ENCODE data around the gene CKB. TPM values are rescaled to one million over a fixed set of nuclear protein-coding genes. Genes with fewer than 3 reads are reported as not detected.

Gene CKB
- total and polyA plus RNA-seq, 12 donors = 273 to 1,062 (median 632) TPM

DNA sequence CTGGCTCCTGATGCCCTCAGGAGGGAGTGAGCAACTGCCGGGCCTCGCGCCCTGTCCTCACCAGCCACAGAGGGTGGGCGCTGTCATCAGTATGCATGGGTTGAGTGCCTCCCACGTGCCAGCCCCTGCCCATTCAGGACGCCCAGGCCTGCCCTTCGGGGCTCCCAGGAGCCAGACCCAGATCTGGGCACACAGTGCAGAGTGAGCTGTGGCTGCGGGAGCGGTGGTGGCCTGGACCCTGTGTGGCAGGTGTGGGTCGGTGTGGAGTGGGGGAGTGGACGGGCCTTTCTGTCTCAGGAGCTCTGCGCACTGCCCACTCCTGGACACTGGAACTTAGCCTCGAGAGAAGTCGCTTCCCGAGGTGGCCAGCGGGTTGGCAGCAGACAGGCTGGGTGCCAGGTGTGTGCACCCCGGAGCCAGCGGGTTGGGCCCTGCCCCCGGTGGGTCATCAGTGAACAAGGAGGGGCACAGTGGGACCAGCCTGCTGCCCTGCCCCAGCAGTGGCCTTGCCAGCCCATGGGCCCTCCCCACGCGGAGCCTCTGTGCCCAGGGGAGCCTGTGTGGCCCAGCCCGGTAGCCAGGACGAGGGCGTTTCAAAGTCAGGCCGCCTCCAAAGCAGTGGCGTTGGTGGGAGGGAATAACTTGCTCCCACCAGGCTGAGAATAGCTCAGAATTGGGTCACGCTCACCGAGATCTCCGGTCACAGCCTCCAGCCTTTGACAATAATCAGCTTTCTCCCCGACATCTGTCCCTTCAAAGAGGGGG is 15.8 kb upstream of the CKB start:
- intact Hi-C loops (cut with DNase I) = no loop called here
- H3K4me1 ChIP-seq = peaks cover 36 to 59% (median 52%) of the 10 kb centered on the region in 9 donors
- H3K27me3 ChIP-seq = no peaks in the 10 kb centered on the region
- H3K4me3 ChIP-seq = no peak overlapping the region
- TF ChIP-seq, protein P1, sequence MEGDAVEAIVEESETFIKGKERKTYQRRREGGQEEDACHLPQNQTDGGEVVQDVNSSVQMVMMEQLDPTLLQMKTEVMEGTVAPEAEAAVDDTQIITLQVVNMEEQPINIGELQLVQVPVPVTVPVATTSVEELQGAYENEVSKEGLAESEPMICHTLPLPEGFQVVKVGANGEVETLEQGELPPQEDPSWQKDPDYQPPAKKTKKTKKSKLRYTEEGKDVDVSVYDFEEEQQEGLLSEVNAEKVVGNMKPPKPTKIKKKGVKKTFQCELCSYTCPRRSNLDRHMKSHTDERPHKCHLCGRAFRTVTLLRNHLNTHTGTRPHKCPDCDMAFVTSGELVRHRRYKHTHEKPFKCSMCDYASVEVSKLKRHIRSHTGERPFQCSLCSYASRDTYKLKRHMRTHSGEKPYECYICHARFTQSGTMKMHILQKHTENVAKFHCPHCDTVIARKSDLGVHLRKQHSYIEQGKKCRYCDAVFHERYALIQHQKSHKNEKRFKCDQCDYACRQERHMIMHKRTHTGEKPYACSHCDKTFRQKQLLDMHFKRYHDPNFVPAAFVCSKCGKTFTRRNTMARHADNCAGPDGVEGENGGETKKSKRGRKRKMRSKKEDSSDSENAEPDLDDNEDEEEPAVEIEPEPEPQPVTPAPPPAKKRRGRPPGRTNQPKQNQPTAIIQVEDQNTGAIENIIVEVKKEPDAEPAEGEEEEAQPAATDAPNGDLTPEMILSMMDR (IDR thresholded peaks at IDR 0.05) = no peak
- DNase-seq = peak; percentile 48 to 61
- peaks cover 0 to 22% (median 0%) of the 10 kb centered on the region in 9 donors for H3K36me3 ChIP-seq
- H3K27ac ChIP-seq = peak overlapping the region; percentile 16 to 85 (median 71)
- no peaks in the 10 kb centered on the region for H3K9me3 ChIP-seq
- ATAC-seq = peak; percentile 17 to 60 (median 42)
- whole genome bisulfite sequencing, 2 donors = 35 to 41% methylated on average over 30 of the region's 30 CpGs

DNA sequence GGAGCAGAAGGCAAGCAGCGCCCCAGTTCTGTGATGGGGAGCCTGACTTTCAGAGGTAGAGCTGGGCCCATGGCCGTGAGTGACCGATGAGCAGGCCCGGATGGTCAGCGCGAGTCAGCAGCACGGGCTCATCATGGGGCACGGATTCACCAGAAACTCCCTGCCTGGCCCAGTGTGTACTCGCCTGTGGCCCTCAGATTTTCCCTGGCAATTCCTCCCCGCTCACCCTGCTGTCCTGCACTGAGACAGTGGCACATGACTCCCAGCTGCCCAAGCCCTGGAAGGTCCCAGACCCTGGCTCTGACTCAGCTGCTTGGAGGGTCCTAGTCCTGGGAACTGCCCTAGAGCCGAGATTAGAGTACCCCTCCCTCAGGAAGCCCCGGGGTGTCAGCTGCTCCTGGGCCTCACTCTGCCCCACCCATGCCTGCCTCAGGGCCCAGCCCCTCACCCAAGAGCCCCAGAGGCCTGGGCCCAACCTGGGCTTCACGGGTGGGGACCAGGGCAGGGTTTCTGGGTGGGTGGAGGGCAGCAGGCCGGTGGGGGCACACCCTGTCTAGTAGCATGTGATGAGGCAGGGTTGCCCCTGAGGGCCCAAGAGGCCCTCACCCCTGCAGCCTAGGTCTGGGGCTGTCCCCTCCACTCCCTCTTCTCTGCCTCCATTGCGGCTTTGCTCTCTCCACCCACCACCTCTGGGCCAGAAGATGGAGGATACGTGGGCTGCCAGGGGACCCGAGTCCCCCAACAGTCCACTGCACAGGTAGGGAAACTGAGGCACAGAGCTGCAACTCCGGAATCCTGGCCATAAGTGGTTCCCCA is 14.8 kb upstream of the CKB start:
- TF ChIP-seq, protein P1 (IDR thresholded peaks at IDR 0.05) = no peak
- ATAC-seq (no peak), DNase-seq (peak in 1 of 2 donors; percentile 11)
- Histone ChIP-seq H3K27me3 (no peaks in the 10 kb centered on the region), H3K27ac (peak overlapping the region in 5 of 10 donors; percentile 4 to 85 (median 71)), H3K9me3 (no peaks in the 10 kb centered on the region), H3K36me3 (peaks cover 0 to 31% (median 0%) of the 10 kb centered on the region in 9 donors), H3K4me1 (peaks cover 26 to 48% (median 41%) of the 10 kb centered on the region in 9 donors), H3K4me3 (no peak overlapping the region)
- 73 to 78% methylated on average over 18 of the region's 18 CpGs for WGBS, 2 donors
- intact Hi-C loops (cut with DNase I) = no loop called here

DNA sequence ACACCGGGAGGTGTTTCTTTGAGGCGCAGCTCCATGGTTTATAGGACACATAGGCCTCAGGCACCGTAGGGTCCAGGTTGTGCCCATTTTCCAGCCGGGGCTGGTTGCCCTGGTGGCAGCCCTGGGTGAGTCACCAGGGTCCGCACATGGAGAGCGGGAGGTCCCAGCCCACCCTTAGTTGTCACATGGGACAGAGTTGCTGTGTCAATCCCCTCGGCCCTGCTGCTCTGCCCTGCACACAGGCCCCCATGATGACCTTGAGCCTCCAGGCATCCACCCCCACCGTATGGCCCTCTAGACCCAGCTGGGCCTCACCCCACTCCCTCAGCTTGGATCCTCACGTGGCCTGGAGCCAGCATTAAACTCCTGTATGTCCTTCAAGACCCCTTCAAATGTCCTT is 14.1 kb upstream of the CKB start:
- no peak for DNase-seq
- Histone ChIP-seq H3K36me3 (peaks cover 0 to 31% (median 0%) of the 10 kb centered on the region in 9 donors), H3K4me3 (no peak overlapping the region), H3K27me3 (no peaks in the 10 kb centered on the region), H3K9me3 (no peaks in the 10 kb centered on the region), H3K27ac (no peak overlapping the region), H3K4me1 (peaks cover 19 to 41% (median 34%) of the 10 kb centered on the region in 9 donors)
- 77 to 91% methylated on average over 9 of the region's 9 CpGs for WGBS, 2 donors
- no peak for ATAC-seq
- intact Hi-C loops (cut with DNase I) = no loop called here
- TF ChIP-seq, protein P1 (IDR thresholded peaks at IDR 0.05) = no peak

DNA sequence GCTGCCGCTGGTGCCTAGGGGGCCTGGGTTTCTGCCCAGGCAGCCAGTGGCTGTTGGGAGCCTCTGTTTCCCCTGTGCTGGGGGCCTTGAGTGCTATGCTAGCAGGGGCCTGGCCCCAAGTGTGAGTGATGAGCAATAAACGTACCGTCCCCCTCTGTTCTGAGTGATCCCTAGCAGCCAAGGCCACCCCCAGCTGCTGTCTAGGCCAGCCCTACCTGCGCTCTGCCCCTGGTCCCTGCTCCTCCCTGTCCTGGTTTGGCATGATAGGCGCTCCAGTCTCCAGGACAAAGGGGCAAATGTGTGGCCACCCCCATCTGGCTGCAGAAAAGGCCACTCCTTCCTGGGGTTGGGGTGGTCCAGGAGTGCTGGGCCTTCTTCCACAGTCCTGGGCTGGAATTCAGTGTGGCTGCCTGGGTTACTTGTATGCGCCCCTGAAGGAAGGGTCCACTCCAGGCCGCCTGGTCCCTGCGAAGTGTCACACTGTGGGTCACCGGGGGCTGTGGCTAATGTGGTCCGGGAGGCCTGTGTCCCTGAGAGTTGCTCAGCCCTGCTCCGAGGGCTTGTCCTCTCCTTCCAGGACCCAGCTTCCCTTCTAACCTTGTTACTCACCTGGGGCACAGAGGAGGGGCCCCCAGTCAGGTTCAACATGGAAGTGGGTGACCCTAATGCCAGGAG is 13.4 kb upstream of the CKB start:
- intact Hi-C loops (cut with DNase I) = no loop called here
- no peak overlapping the region for H3K27ac ChIP-seq
- WGBS, 2 donors = 86 to 96% methylated on average over 11 of the region's 11 CpGs
- TF ChIP-seq, protein P1 (IDR thresholded peaks at IDR 0.05) = no peak
- peak in 1 of 2 donors; percentile 7 for DNase-seq
- peaks cover 14 to 35% (median 30%) of the 10 kb centered on the region in 9 donors for H3K4me1 ChIP-seq
- H3K9me3 ChIP-seq = no peaks in the 10 kb centered on the region
- ATAC-seq = no peak
- no peak overlapping the region for H3K4me3 ChIP-seq
- no peaks in the 10 kb centered on the region for H3K27me3 ChIP-seq
- H3K36me3 ChIP-seq = peaks cover 0 to 31% (median 0%) of the 10 kb centered on the region in 9 donors
